IMR-90 (cell line): ENCODE data around the gene FBXW4.

Source experiments
- CHD1 ChIP-seq: IDR thresholded peaks from 2 replicates; pipeline ENCODE4 v1.6.1; 2012; ENCODE audit warnings: low read depth, low read length, improper control_type of control experiment
- MAFK ChIP-seq: IDR thresholded peaks from 2 replicates; pipeline ENCODE4 v1.6.1; 2012; ENCODE audit warnings: low read depth, low read length, improper control_type of control experiment
- MXI1 ChIP-seq: IDR thresholded peaks from 2 replicates; pipeline ENCODE4 v1.6.1; 2012; ENCODE audit warnings: low read depth, mild to moderate bottlenecking, low read length, moderate library complexity, borderline replicate concordance
- NFE2L2 ChIP-seq: fragments of 150-350 bp; IDR thresholded peaks from 2 replicates; pipeline ENCODE4 v1.6.1; 2016; ENCODE audit warnings: low read depth, mild to moderate bottlenecking, low read length
- POLR2A ChIP-seq: IDR thresholded peaks from 2 replicates; pipeline ENCODE4 v1.6.1; 2012; ENCODE audit warnings: mild to moderate bottlenecking, low read depth, low read length
- RAD21 ChIP-seq: IDR thresholded peaks from 2 replicates; pipeline ENCODE4 v1.6.1; 2012; ENCODE audit warnings: low read length, improper control_type of control experiment
- RFX5 ChIP-seq: IDR thresholded peaks from 2 replicates; pipeline ENCODE4 v1.8.0; 2012; ENCODE audit warnings: low read depth, mild to moderate bottlenecking, low read length, moderate library complexity
- TF ChIP-seq, protein P1 (sequence below): conservative IDR thresholded peaks from 2 replicates; pipeline ENCODE4 v1.5.1; 2012; ENCODE audit warnings: mild to moderate bottlenecking, low read depth, low read length, improper control_type of control experiment
- TF ChIP-seq, protein P2 (sequence below): fragments of 150-350 bp; IDR thresholded peaks from 2 replicates; pipeline ENCODE4 v1.6.1; 2016; ENCODE audit warnings: low read depth, mild to moderate bottlenecking, low read length, moderate library complexity, borderline replicate concordance
- TF ChIP-seq, protein P3 (sequence below): fragments of 150-350 bp; IDR thresholded peaks from 2 replicates; pipeline ENCODE4 v1.6.1; 2017; ENCODE audit warnings: mild to moderate bottlenecking, antibody characterized with exemption, low read length, low read depth

DNA sequence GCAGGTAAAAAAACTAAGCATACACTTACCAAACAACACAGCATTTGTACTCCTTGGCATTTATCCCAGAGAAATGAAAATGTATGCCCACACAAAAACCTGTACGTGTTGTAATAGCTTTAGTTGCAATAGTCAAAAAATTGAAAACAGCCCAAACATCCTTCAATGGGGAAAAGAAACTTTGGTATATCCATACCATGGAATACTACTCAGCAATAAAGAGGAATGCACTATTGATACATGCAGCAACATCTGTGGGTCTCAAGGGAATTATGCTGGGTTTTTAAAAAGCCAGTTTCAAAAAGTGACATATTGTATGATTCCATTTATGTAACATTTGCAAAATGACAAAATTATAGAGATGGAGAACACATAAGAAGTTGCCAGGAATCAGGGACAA, 71.4 kb downstream of the FBXW4 start:
- TF ChIP-seq, protein P1, sequence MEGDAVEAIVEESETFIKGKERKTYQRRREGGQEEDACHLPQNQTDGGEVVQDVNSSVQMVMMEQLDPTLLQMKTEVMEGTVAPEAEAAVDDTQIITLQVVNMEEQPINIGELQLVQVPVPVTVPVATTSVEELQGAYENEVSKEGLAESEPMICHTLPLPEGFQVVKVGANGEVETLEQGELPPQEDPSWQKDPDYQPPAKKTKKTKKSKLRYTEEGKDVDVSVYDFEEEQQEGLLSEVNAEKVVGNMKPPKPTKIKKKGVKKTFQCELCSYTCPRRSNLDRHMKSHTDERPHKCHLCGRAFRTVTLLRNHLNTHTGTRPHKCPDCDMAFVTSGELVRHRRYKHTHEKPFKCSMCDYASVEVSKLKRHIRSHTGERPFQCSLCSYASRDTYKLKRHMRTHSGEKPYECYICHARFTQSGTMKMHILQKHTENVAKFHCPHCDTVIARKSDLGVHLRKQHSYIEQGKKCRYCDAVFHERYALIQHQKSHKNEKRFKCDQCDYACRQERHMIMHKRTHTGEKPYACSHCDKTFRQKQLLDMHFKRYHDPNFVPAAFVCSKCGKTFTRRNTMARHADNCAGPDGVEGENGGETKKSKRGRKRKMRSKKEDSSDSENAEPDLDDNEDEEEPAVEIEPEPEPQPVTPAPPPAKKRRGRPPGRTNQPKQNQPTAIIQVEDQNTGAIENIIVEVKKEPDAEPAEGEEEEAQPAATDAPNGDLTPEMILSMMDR, result no peak
- TF ChIP-seq POLR2A (no peak), RAD21 (no peak), RFX5 (no peak), NFE2L2 (no peak), CHD1 (no peak), MAFK (no peak), MXI1 (no peak)
- TF ChIP-seq, protein P2, sequence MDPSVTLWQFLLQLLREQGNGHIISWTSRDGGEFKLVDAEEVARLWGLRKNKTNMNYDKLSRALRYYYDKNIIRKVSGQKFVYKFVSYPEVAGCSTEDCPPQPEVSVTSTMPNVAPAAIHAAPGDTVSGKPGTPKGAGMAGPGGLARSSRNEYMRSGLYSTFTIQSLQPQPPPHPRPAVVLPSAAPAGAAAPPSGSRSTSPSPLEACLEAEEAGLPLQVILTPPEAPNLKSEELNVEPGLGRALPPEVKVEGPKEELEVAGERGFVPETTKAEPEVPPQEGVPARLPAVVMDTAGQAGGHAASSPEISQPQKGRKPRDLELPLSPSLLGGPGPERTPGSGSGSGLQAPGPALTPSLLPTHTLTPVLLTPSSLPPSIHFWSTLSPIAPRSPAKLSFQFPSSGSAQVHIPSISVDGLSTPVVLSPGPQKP, result no peak
- TF ChIP-seq, protein P3, sequence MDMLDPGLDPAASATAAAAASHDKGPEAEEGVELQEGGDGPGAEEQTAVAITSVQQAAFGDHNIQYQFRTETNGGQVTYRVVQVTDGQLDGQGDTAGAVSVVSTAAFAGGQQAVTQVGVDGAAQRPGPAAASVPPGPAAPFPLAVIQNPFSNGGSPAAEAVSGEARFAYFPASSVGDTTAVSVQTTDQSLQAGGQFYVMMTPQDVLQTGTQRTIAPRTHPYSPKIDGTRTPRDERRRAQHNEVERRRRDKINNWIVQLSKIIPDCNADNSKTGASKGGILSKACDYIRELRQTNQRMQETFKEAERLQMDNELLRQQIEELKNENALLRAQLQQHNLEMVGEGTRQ, result no peak
